Mesenchymal stem cell (in vitro differentiated cells and primary cell): ENCODE measurements around the gene NPAS3.
A peak's percentile ranks its signal among the peaks of the same experiment; 100 is the strongest.

Source experiments
- DNase-seq: peaks from one replicate; pipeline ENCODE4 v3.0.0-alpha.2; 2013
- H2AFZ ChIP-seq: one replicate; pipeline ENCODE4 v1.6.1; 2013; ENCODE audit warnings: low read depth, mild to moderate bottlenecking, control low read depth, inconsistent platforms, low read length, moderate library complexity
- H2AK5ac ChIP-seq: 2 replicates; pipeline ENCODE4 v1.6.1; 2013; ENCODE audit warnings: low read length, moderate library complexity, mild to moderate bottlenecking, inconsistent platforms; ENCODE audit not compliant: severe bottlenecking
- H2BK120ac ChIP-seq: one replicate; pipeline ENCODE4 v1.6.1; 2013; ENCODE audit warnings: low read depth, mild to moderate bottlenecking, inconsistent platforms, low read length, moderate library complexity
- H2BK12ac ChIP-seq, 2 experiments: one replicate each; pipeline ENCODE4 v1.6.1; 2013; ENCODE audit warnings: inconsistent platforms in 2 of 2, low read length in 2 of 2, mild to moderate bottlenecking in 2 of 2, moderate library complexity in 2 of 2, control low read depth in 1 of 2
- H2BK15ac ChIP-seq: one replicate; pipeline ENCODE4 v1.6.1; 2013; ENCODE audit warnings: mild to moderate bottlenecking, low read depth, inconsistent platforms; ENCODE audit not compliant: poor library complexity, severe bottlenecking
- H2BK5ac ChIP-seq: 2 replicates; pipeline ENCODE4 v1.6.1; 2013; ENCODE audit warnings: low read depth, mild to moderate bottlenecking, low read length, control low read depth, inconsistent platforms; ENCODE audit not compliant: poor library complexity, severe bottlenecking
- H3K14ac ChIP-seq, 2 experiments: one replicate each; pipeline ENCODE4 v1.6.1; 2013; ENCODE audit warnings: inconsistent platforms in 2 of 2, low read length in 2 of 2, control low read depth in 1 of 2, mild to moderate bottlenecking in 1 of 2, moderate library complexity in 1 of 2
- H3K18ac ChIP-seq, 2 experiments: one replicate each; pipeline ENCODE4 v1.6.1; 2013; ENCODE audit warnings: inconsistent platforms in 2 of 2, low read length in 2 of 2, control low read depth in 1 of 2, low read depth in 1 of 2, mild to moderate bottlenecking in 1 of 2
- H3K23ac ChIP-seq, 2 experiments: one replicate each; pipeline ENCODE4 v1.6.1; 2013; ENCODE audit warnings: inconsistent platforms in 2 of 2, low read length in 2 of 2, mild to moderate bottlenecking in 2 of 2, moderate library complexity in 2 of 2, control low read depth in 1 of 2
- H3K27ac ChIP-seq: 2 replicates; pipeline ENCODE4 v1.5.1; 2013; ENCODE audit warnings: mild to moderate bottlenecking, moderate library complexity, low read length, control low read depth, inconsistent platforms; ENCODE audit not compliant: poor library complexity, severe bottlenecking
- H3K27me3 ChIP-seq, 2 experiments: 2 replicates each; pipeline versions ENCODE4 v1.6.1 to v1.7.0; 2013; ENCODE audit warnings: low read length in 2 of 2, mild to moderate bottlenecking in 2 of 2, moderate library complexity in 2 of 2, control low read depth in 1 of 2, inconsistent platforms in 1 of 2; ENCODE audit not compliant: control insufficient read depth in 1 of 2, insufficient read depth in 1 of 2
- H3K36me3 ChIP-seq, 2 experiments: 2 replicates each; pipeline versions ENCODE4 v1.6.1 to v1.7.0; 2013; ENCODE audit warnings: low read length in 2 of 2, control low read depth in 1 of 2, inconsistent platforms in 1 of 2, low read depth in 1 of 2, mild to moderate bottlenecking in 1 of 2; ENCODE audit not compliant: insufficient read depth in 2 of 2, control insufficient read depth in 1 of 2
- H3K4ac ChIP-seq, 2 experiments: one replicate each; pipeline ENCODE4 v1.6.1; 2013; ENCODE audit warnings: inconsistent platforms in 2 of 2, low read length in 2 of 2, mild to moderate bottlenecking in 2 of 2, moderate library complexity in 2 of 2, control low read depth in 1 of 2, low read depth in 1 of 2
- H3K4me1 ChIP-seq: 2 replicates; pipeline ENCODE4 v1.6.1; 2013; ENCODE audit warnings: low read depth, low read length, control low read depth; ENCODE audit not compliant: control insufficient read depth, insufficient read depth
- H3K4me2 ChIP-seq: 2 replicates; pipeline ENCODE4 v1.6.1; 2013; ENCODE audit warnings: low read length, mild to moderate bottlenecking, inconsistent platforms; ENCODE audit not compliant: poor library complexity, severe bottlenecking
- H3K4me3 ChIP-seq, 2 experiments: 2 replicates each; pipeline versions ENCODE4 v1.5.1 to v1.7.0; 2013; ENCODE audit warnings: low read length in 2 of 2, mild to moderate bottlenecking in 2 of 2, control low read depth in 1 of 2, low read depth in 1 of 2; ENCODE audit not compliant: insufficient read depth in 1 of 2
- H3K79me1 ChIP-seq: replicated peaks from 2 replicates; pipeline ENCODE4 v1.6.1; 2013; ENCODE audit warnings: mild to moderate bottlenecking, control low read depth, low read length, inconsistent platforms; ENCODE audit not compliant: poor library complexity, severe bottlenecking
- H3K9ac ChIP-seq: 2 replicates; pipeline ENCODE4 v1.7.0; 2013; ENCODE audit warnings: mild to moderate bottlenecking, low read length, moderate library complexity
- H3K9me3 ChIP-seq: 2 replicates; pipeline ENCODE4 v1.7.0; 2013; ENCODE audit warnings: mild to moderate bottlenecking, low read length; ENCODE audit not compliant: control insufficient read depth
- H4K8ac ChIP-seq: one replicate; pipeline ENCODE4 v1.6.1; 2013; ENCODE audit warnings: inconsistent platforms, mild to moderate bottlenecking, low read length, moderate library complexity
- H4K91ac ChIP-seq: one replicate; pipeline ENCODE4 v1.6.1; 2013; ENCODE audit warnings: mild to moderate bottlenecking, low read length, inconsistent platforms
- whole genome bisulfite sequencing: methylation state at CpG from one replicate; pipeline ENCODE4 v1.1.7; 2013; ENCODE audit warnings: mixed read lengths; 5-methylcytosine and 5-hydroxymethylcytosine counted together

Gene NPAS3

DNA sequence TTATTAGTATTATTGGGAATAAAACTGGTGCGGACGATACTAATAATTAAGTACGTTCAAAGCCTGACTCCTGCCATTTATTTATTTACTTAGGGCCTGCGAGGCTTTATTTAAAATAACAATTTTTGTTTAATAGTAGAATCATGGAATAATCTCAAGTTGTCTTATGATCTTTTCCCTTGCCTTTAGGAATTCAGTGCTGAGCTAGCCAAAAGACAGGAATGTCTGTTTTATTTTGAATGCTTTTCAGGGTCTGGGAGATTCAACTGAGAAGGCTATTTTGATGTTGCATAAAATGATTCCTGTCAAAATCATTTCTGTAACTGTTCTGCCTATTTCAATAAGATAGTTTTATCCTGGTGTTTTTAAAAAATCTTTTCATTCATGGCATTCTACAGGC lies 522.4 kb downstream of the NPAS3 start:
- H2BK15ac ChIP-seq, result no peak overlapping the region
- H3K14ac ChIP-seq, result no peak overlapping the region
- no peak overlapping the region for H4K8ac ChIP-seq
- no peak overlapping the region for H4K91ac ChIP-seq
- H3K4me1 ChIP-seq, result peaks cover 2% of the 10 kb centered on the region
- no peak overlapping the region for H3K18ac ChIP-seq
- no peak overlapping the region for H2AFZ ChIP-seq
- H3K4ac ChIP-seq, result no peak overlapping the region
- no peaks in the 10 kb centered on the region for H3K79me1 ChIP-seq
- no peaks in the 10 kb centered on the region for H3K27me3 ChIP-seq
- H3K23ac ChIP-seq, result no peak overlapping the region
- H2BK12ac ChIP-seq, result no peak overlapping the region
- DNase-seq, result no peak
- H3K36me3 ChIP-seq, result no peaks in the 10 kb centered on the region
- H3K4me2 ChIP-seq, result no peak overlapping the region
- no peak overlapping the region for H2BK120ac ChIP-seq
- H3K9ac ChIP-seq, result no peak overlapping the region
- no peak overlapping the region for H2BK5ac ChIP-seq
- H3K9me3 ChIP-seq, result no peaks in the 10 kb centered on the region
- H3K27ac ChIP-seq, result no peak overlapping the region
- H3K4me3 ChIP-seq, result no peak overlapping the region
- no peak overlapping the region for H2AK5ac ChIP-seq
- WGBS, result 100% methylated on average over 3 of the region's 4 CpGs

- H2BK120ac ChIP-seq, result no peak overlapping the region
- WGBS, result 100% methylated on average over 1 of the region's 2 CpGs
- no peak overlapping the region for H2BK5ac ChIP-seq
- H3K4ac ChIP-seq, result no peak overlapping the region
- H3K4me1 ChIP-seq, result peaks cover 3% of the 10 kb centered on the region
- H3K23ac ChIP-seq, result no peak overlapping the region
- no peak overlapping the region for H2AK5ac ChIP-seq
- H3K18ac ChIP-seq, result no peak overlapping the region
- H4K91ac ChIP-seq, result no peak overlapping the region
- H3K4me2 ChIP-seq, result no peak overlapping the region
- no peak overlapping the region for H2BK12ac ChIP-seq
- no peak overlapping the region for H3K27ac ChIP-seq
- no peaks in the 10 kb centered on the region for H3K36me3 ChIP-seq
- H2BK15ac ChIP-seq, result no peak overlapping the region
- H2AFZ ChIP-seq, result no peak overlapping the region
- no peak overlapping the region for H3K14ac ChIP-seq
- no peak for DNase-seq
- H3K9me3 ChIP-seq, result no peaks in the 10 kb centered on the region
- H3K27me3 ChIP-seq, result no peaks in the 10 kb centered on the region
- no peaks in the 10 kb centered on the region for H3K79me1 ChIP-seq
- H3K9ac ChIP-seq, result no peak overlapping the region
- H4K8ac ChIP-seq, result no peak overlapping the region
- H3K4me3 ChIP-seq, result no peak overlapping the region
Measured at GRCh38 chr14:33463731-33464130, 525.1 kb downstream of the NPAS3 start.

- no peaks in the 10 kb centered on the region for H3K9me3 ChIP-seq
- no peak overlapping the region for H2BK15ac ChIP-seq
- H3K27me3 ChIP-seq, result no peaks in the 10 kb centered on the region
- H2BK12ac ChIP-seq, result no peak overlapping the region
- no peak overlapping the region for H3K14ac ChIP-seq
- H3K18ac ChIP-seq, result no peak overlapping the region
- no peak overlapping the region for H2AFZ ChIP-seq
- no peak overlapping the region for H3K9ac ChIP-seq
- H3K27ac ChIP-seq, result no peak overlapping the region
- H3K36me3 ChIP-seq, result no peaks in the 10 kb centered on the region
- H3K4ac ChIP-seq, result no peak overlapping the region
- no peak overlapping the region for H3K4me3 ChIP-seq
- no peak overlapping the region for H4K8ac ChIP-seq
- H2BK5ac ChIP-seq, result no peak overlapping the region
- H3K79me1 ChIP-seq, result no peaks in the 10 kb centered on the region
- H4K91ac ChIP-seq, result no peak overlapping the region
- no peak overlapping the region for H3K23ac ChIP-seq
- H3K4me2 ChIP-seq, result no peak overlapping the region
- 84% methylated on average over 9 of the region's 10 CpGs for WGBS
- no peak for DNase-seq
- H2AK5ac ChIP-seq, result no peak overlapping the region
- H3K4me1 ChIP-seq, result peaks cover 3% of the 10 kb centered on the region
- H2BK120ac ChIP-seq, result no peak overlapping the region
Measured at GRCh38 chr14:33464254-33464962, 525.7 kb downstream of the NPAS3 start.

- Histone ChIP-seq H3K4ac (peak overlapping the region in 1 of 2 experiments; percentile 67), H2BK15ac (no peak overlapping the region), H3K18ac (peak overlapping the region in 1 of 2 experiments; percentile 67), H3K79me1 (no peaks in the 10 kb centered on the region), H3K23ac (peak overlapping the region in 1 of 2 experiments; percentile 34), H3K36me3 (no peaks in the 10 kb centered on the region), H2BK12ac (peak overlapping the region; percentile 21 to 49), H3K4me3 (no peak overlapping the region), H2BK120ac (no peak overlapping the region), H2AK5ac (no peak overlapping the region), H4K8ac (no peak overlapping the region), H2AFZ (no peak overlapping the region), H3K27me3 (no peaks in the 10 kb centered on the region), H2BK5ac (no peak overlapping the region), H3K4me1 (peaks cover 3% of the 10 kb centered on the region), H3K9ac (no peak overlapping the region), H3K27ac (no peak overlapping the region), H4K91ac (no peak overlapping the region), H3K4me2 (no peak overlapping the region), H3K14ac (no peak overlapping the region), H3K9me3 (no peaks in the 10 kb centered on the region)
- DNase-seq, result peak; percentile 62
- 67% methylated on average over 8 of the region's 10 CpGs for WGBS
Measured at GRCh38 chr14:33465846-33466700, 527.4 kb downstream of the NPAS3 start.
